GM19452 (cell line): ENCODE measurements around the gene HDAC6.
"Not testable (repeated sequence)": the region's sequence is repeated elsewhere in the genome, so short reads cannot be mapped to it uniquely, and the experiment has no call there.

Source experiments
- ATAC-seq: cut with Tn5 transposase; IDR thresholded peaks from one replicate; pipeline ENCODE4 v1.9.1; 2021; ENCODE audit not compliant: unreplicated experiment

The HDAC6 gene

DNA sequence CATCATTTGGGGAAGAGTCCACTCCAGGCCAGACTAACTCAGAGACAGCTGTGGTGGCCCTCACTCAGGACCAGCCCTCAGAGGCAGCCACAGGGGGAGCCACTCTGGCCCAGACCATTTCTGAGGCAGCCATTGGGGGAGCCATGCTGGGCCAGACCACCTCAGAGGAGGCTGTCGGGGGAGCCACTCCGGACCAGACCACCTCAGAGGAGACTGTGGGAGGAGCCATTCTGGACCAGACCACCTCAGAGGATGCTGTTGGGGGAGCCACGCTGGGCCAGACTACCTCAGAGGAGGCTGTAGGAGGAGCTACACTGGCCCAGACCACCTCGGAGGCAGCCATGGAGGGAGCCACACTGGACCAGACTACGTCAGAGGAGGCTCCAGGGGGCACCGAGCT, 21.2 kb downstream of the HDAC6 start:
- ATAC-seq = no peak

GRCh38 chrX:48824066-48824465, 22.2 kb downstream of the HDAC6 start:
- no peak for ATAC-seq

GRCh38 chrX:48826135-48826875, 24.4 kb downstream of the HDAC6 start, which contains the start of gene ERAS:
Gene ERAS (plus strand): TSS chrX:48826513. CDS start chrX:48829124, 2,611 bp downstream.
- no peak for ATAC-seq

DNA sequence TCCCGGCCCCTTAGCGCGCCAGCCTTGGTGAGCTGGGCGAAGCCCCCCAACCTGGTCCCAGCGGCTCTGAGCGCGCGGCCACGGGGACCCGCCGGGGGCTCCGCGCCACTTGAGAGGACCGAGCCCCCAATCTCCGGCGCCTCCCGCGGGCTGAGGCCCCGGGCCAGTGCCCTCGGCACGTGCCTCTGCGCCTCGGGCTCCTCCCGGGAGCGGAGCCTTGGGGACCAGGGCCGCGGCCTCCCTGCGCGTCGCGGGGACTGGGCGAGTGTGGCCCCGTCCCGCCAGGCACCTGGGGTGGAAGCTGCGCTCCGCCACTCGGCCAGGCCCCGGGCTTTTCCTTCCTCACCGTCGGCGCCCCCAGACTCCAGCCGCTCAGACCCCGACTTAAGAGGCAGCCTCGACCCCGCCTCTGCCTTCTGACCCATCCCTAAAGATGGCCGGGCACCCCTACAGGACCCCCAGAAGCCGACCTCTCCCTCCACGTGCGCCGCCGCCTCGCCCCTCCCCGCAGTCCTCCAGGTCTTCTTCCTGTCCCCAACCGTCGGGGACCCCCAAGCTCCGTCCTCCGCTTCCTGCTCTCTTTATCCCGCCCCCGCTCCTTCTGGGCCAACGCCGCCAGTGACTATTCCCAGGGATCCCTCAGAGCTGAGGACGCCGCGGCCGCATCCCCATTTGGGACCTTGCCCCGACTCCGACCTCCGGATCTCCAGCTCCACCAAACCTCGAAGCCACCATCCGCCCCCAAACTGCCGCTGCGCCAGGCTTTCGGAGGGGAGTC, 25.2 kb downstream of the HDAC6 start:
- ATAC-seq = no peak

DNA sequence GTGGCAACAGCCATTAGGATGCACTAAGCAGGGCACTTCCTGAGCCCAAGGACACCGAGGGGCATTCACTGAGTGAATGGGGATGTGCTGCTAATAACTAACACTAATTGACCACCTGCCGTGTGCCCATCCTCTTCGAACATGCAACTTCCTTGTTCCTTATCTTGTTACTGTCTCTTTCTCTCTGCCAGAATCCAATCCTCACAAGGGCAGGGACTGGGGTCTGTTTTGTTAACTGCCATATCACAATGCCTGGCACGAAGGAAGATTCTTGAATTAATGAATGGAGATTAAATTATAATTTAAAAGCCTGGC, 25.7 kb downstream of the HDAC6 start:
- no peak for ATAC-seq

DNA sequence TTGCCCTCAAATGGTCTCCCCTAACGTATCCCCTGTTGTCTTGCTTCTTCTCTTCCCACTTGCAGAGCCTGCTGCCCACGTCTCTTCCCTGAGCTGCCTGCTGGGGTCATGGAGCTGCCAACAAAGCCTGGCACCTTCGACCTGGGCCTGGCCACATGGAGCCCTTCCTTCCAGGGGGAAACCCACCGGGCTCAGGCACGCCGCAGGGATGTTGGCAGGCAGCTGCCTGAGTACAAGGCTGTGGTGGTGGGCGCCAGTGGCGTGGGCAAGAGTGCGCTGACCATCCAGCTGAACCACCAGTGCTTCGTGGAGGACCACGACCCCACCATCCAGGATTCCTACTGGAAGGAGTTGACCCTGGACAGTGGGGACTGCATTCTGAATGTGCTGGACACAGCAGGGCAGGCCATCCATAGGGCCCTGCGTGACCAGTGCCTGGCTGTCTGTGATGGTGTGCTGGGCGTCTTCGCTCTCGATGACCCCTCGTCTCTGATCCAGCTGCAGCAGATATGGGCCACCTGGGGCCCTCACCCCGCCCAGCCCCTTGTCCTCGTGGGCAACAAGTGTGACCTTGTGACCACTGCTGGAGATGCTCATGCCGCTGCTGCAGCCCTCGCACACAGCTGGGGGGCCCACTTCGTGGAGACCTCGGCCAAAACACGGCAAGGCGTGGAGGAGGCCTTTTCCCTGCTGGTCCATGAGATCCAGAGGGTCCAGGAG, 27.3 kb downstream of the HDAC6 start:
- no peak for ATAC-seq

DNA sequence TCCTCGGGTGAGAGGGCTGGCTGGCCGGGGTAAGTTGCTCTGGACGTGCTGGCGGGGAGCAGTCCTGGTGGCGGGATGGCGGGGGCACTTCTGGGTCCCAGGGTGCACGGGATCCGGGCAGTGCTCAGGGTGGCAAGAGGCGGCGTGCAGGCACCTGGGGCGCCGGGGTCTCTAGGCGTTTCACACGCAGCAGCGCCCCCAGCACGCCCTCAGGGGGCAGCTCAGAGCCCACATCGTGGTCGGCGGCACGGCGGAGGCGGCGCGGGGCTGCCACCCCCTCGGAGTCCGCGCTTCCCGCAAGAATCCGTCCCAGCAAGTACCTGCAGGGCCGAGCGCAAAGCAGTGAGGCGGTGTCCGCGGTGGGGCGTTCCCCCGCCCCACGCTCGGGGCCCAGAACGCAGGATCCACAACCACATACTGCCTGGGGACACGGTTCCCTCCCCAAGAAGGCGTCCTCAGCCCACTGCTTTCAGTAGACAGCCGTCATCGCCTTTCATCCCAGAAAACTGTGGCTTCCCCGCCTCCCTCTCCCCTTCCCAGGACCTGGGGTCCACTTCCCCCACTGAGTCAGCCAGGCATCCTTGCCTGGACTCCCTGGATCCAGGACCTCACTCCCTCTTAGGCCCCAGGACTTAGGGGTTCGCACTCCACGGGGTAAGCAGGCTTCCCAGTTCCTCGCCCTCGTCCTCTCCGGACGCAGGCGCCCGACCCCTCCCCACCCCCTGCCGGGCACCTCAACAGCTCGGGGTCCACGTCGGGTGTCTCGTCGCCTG, 29.5 kb downstream of the HDAC6 start:
- ATAC-seq = no peak

DNA sequence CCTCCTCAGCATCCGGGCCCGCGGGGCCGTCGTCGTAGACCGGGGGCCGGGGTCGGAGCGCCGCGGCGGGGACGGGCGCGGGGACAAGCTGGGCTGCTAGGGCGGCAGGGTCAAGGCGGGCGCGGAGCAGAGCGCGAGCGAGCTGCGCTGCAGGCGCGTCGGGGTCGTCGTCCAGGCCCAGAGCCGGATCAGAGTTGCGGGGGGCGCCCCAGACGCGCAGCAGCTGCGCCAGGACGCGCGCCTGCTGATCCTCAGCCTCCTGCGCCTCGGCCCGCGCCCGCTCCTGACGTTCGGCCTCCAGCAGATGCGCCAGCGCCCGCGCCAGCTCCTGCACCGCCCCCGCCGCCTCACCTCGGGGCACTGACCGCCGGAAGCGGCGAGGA, 30.0 kb downstream of the HDAC6 start:
- ATAC-seq = no peak

DNA sequence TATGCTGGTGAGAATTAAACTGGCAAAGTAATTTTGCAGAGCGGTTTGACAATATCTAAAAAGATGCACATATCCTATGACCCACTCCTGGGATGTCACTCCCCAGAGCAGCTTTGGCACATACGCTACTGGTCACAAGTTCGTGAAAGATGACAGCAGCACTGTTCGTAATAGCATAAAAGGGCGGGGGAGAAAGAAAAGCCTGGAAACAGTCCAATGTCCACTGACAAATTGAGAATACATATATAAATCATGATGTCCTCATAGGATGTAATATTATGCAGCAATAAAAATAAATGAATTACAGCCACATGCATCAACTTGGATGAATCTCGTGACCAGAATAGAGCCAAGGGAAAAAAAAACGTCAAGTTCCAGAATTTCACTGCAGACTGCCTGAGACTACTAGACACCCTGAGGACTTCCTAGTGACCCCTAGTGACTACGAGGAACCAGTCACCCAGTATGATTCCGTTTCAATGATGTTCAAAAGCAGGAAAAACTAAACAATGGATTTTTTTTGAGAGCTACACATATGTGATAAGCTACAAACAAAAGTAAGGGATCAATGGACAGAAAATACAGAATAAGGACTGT, 31.8 kb downstream of the HDAC6 start:
- no peak for ATAC-seq

- no peak for ATAC-seq
These were observed 32.5 kb downstream of the HDAC6 start for GRCh38 chrX:48834383-48834709.

DNA sequence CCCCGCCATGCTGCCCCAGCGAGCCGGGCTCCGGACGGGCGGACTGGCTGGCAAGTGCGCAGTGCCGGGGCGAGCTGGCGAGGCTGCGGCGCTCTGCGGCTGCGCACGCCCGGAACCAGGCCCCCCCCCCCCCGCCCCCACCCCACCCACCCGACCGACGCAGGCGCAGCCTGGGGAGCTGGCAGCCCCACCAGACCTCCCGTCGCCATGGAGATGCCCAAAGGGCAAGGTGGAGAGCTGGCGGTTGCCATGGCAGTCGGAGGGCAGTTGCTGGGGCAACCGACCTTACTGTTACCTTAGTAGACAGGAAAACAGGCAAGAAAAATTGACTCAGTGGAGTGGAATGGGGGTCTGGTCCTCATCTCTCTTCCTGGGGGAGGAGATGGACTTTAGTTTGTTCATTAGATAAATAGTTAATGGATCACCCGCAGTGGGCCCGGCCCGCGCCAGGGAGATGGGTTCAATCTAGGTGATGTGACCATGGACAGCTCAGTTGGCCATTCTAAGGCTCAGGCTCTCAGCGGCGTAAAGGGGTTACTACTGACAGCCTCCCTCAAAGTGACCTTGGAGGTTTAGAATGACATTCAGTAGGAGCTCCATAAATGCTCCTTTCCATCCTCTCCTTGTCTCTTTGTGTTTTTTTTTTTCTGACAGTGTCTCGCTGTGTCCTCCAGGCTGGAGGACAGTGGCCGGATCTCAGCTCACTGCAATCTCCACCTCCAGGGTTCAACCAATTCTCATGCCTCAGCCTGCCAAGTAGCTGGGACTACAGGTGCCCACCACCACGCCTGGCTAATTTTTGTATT, 33.9 kb downstream of the HDAC6 start, which contains the start of gene PCSK1N:
PCSK1N (minus strand) TSS at position 87 of the 806 bp plus-strand sequence; CDS start at position 9, 78 bp downstream.
- ATAC-seq = no peak

DNA sequence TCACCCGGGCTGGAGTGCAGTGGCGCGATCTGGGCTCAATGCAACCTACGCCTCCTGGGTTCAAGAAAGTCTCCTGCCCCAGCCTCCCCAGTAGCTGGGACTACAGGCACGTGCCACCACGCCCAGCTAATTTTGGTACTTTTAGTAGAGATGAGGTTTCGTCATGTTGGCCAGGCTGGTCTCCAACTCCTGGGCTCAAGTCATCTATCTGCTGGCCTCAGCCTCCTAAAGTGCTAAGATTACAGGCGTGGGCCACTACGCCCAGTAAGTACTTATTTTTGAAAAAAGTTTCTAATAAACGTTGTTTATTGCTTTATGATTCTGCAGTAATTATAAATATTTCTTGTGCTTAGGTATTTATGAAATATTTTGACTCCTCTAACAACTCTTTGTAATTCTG, 37.8 kb downstream of the HDAC6 start:
- ATAC-seq = no peak

DNA sequence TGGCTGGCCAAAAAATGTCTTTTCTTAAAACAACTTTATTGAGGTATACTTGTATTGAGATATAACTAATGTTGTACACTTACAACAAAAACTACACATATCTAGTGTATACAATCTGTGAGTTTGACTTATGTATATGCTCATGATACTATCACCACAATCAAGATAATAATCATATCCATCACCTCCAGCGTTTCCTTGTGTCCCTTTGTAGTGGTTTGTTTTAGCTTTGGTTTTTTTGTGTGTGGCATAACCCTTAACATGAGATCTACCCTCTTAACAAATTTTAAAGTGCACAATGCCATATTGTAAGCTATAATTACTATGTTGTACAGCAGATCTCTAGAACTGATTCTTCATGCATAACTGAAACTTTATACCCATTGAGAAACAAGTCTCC, 47.0 kb downstream of the HDAC6 start:
- ATAC-seq = no peak

GRCh38 chrX:48852857-48853256, 51.0 kb downstream of the HDAC6 start:
- no peak for ATAC-seq

- not testable (repeated sequence) for ATAC-seq
These were observed 51.6 kb downstream of the HDAC6 start for GRCh38 chrX:48853494-48853893.

GRCh38 chrX:48854121-48854804, 52.4 kb downstream of the HDAC6 start:
- not testable (repeated sequence) for ATAC-seq

DNA sequence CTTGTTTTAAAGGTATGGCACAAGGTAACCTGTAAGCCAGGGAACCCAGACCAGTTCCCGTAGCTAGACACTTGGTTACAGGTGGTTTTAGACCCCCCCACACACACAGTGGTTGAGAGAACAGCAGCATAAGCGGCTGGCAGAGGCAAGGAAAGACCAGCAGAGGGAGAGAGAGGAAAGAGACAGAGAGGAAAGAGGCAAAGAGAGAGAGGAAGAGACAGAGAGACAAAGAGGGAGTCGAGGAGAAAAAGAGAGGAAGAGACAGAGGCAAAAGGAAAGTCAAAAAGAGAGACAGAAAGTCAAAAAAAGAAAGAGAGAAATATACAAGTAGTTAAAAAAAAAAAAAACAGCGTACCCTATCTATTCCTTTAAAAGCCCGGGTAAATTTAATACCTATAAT, 53.0 kb downstream of the HDAC6 start:
- no peak for ATAC-seq

DNA sequence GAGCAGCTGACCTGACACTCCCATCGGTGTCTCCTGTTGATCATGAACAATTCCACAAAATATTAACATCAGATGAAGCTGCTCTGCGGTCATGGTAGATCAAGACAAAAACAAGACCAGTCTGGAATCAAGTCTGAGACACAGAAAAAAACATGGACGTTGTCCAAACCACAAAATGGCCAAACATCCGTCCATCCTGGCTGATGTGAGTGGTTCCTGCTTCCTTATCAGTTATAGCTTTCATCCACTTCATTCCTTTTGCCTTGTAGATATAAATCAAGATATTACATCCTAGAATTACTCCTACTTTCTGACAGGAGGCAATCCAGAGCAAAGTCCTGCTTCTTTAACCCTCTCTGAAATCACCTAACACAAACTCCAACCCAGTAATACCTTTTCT, 62.3 kb downstream of the HDAC6 start:
- no peak for ATAC-seq

GRCh38 chrX:48872017-48872416, 70.2 kb downstream of the HDAC6 start:
- ATAC-seq = not testable (repeated sequence)
